Measurements from ENCODE around the gene RNF175. TPM values are rescaled to one million over a fixed set of nuclear protein-coding genes. Genes with fewer than 3 reads are reported as not detected.

The RNF175 gene
- total RNA-seq, 1 experiment from 2014 or later, result 5.4 TPM

- POLR2A ChIA-PET, result no interaction called here
- no peak for DNase-seq (ENCODE audit: low spot score)
- Mint-ChIP-seq H3K27me3 (ENCODE audit: low read depth) (no peaks in the 10 kb centered on the region), H3K36me3 (no peaks in the 10 kb centered on the region), H3K27ac (no peak overlapping the region), H3K9me3 (no peaks in the 10 kb centered on the region), H3K4me1 (no peaks in the 10 kb centered on the region), H3K4me3 (no peak overlapping the region)
- no peak for TF ChIP-seq FOXP1 (CRISPR knock-in tag; IDR thresholded peaks at IDR 0.05; ENCODE audit: borderline replicate concordance)
- ATAC-seq, result no peak
- CTCF ChIA-PET, result no interaction called here
Observed at GRCh38 chr4:153725136-153725830, 34.5 kb downstream of the RNF175 start.

- no peaks in the 10 kb centered on the region for H3K9me3 Mint-ChIP-seq
- TF ChIP-seq, protein P1, sequence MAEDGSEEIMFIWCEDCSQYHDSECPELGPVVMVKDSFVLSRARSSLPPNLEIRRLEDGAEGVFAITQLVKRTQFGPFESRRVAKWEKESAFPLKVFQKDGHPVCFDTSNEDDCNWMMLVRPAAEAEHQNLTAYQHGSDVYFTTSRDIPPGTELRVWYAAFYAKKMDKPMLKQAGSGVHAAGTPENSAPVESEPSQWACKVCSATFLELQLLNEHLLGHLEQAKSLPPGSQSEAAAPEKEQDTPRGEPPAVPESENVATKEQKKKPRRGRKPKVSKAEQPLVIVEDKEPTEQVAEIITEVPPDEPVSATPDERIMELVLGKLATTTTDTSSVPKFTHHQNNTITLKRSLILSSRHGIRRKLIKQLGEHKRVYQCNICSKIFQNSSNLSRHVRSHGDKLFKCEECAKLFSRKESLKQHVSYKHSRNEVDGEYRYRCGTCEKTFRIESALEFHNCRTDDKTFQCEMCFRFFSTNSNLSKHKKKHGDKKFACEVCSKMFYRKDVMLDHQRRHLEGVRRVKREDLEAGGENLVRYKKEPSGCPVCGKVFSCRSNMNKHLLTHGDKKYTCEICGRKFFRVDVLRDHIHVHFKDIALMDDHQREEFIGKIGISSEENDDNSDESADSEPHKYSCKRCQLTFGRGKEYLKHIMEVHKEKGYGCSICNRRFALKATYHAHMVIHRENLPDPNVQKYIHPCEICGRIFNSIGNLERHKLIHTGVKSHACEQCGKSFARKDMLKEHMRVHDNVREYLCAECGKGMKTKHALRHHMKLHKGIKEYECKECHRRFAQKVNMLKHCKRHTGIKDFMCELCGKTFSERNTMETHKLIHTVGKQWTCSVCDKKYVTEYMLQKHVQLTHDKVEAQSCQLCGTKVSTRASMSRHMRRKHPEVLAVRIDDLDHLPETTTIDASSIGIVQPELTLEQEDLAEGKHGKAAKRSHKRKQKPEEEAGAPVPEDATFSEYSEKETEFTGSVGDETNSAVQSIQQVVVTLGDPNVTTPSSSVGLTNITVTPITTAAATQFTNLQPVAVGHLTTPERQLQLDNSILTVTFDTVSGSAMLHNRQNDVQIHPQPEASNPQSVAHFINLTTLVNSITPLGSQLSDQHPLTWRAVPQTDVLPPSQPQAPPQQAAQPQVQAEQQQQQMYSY (CRISPR knock-in tag; IDR thresholded peaks at IDR 0.05), result no peak
- ATAC-seq (no peak), DNase-seq (ENCODE audit: low spot score) (no peak)
- ChIA-PET POLR2A (no interaction called here), CTCF (no interaction called here)
- H3K27me3 Mint-ChIP-seq (ENCODE audit: low read depth), result no peaks in the 10 kb centered on the region
- no peak overlapping the region for H3K27ac Mint-ChIP-seq
- no peaks in the 10 kb centered on the region for H3K4me1 Mint-ChIP-seq
- no peak overlapping the region for H3K4me3 Mint-ChIP-seq
- H3K36me3 Mint-ChIP-seq, result no peaks in the 10 kb centered on the region
Observed at GRCh38 chr4:153724606-153725005, 35.2 kb downstream of the RNF175 start.

- DNase-seq (ENCODE audit: low spot score) (no peak), ATAC-seq (no peak)
- CTCF ChIA-PET, result interaction anchor here (1.6 kb wide), 1 partner anchor 28 kb away, joined by 5 read pairs; no protein-coding TSS in a partner anchor
- H3K36me3 Mint-ChIP-seq, result peaks cover 4% of the 10 kb centered on the region
- H3K4me1 Mint-ChIP-seq, result no peaks in the 10 kb centered on the region
- H3K27me3 Mint-ChIP-seq (ENCODE audit: low read depth), result no peaks in the 10 kb centered on the region
- POLR2A ChIA-PET, result no interaction called here
- no peak overlapping the region for H3K27ac Mint-ChIP-seq
- TF ChIP-seq GTF2I (CRISPR knock-in tag; conservative IDR thresholded peaks at IDR 0.05), result no peak
- TF ChIP-seq ATF2 (CRISPR knock-in tag; IDR thresholded peaks at IDR 0.05; ENCODE audit: borderline replicate concordance, low read depth), result no peak
- TF ChIP-seq, protein P2, sequence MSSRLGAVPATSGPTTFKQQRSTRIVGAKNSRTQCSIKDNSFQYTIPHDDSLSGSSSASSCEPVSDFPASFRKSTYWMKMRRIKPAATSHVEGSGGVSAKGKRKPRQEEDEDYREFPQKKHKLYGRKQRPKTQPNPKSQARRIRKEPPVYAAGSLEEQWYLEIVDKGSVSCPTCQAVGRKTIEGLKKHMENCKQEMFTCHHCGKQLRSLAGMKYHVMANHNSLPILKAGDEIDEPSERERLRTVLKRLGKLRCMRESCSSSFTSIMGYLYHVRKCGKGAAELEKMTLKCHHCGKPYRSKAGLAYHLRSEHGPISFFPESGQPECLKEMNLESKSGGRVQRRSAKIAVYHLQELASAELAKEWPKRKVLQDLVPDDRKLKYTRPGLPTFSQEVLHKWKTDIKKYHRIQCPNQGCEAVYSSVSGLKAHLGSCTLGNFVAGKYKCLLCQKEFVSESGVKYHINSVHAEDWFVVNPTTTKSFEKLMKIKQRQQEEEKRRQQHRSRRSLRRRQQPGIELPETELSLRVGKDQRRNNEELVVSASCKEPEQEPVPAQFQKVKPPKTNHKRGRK (CRISPR knock-in tag; IDR thresholded peaks at IDR 0.05; ENCODE audit: borderline replicate concordance), result no peak
- no peak for TF ChIP-seq NR3C1 (CRISPR knock-in tag; conservative IDR thresholded peaks at IDR 0.05; ENCODE audit: low read depth)
- no peak for TF ChIP-seq GABPB1 (CRISPR knock-in tag; IDR thresholded peaks at IDR 0.05)
- TF ChIP-seq TEAD4 (CRISPR knock-in tag; IDR thresholded peaks at IDR 0.05), result no peak
- no peak for TF ChIP-seq IRF2 (CRISPR knock-in tag; IDR thresholded peaks at IDR 0.05; ENCODE audit: borderline replicate concordance, low read depth)
- TF ChIP-seq SMAD4 (CRISPR knock-in tag; IDR thresholded peaks at IDR 0.05), result no peak
- TF ChIP-seq ERG (CRISPR knock-in tag; IDR thresholded peaks at IDR 0.05), result no peak
- TF ChIP-seq ZNF671 (CRISPR knock-in tag; IDR thresholded peaks at IDR 0.05), result no peak
- TF ChIP-seq FOXJ3 (CRISPR knock-in tag; IDR thresholded peaks at IDR 0.05; ENCODE audit: borderline replicate concordance), result no peak
- TF ChIP-seq E2F1 (CRISPR knock-in tag; IDR thresholded peaks at IDR 0.05), result no peak
- TF ChIP-seq, protein P3, sequence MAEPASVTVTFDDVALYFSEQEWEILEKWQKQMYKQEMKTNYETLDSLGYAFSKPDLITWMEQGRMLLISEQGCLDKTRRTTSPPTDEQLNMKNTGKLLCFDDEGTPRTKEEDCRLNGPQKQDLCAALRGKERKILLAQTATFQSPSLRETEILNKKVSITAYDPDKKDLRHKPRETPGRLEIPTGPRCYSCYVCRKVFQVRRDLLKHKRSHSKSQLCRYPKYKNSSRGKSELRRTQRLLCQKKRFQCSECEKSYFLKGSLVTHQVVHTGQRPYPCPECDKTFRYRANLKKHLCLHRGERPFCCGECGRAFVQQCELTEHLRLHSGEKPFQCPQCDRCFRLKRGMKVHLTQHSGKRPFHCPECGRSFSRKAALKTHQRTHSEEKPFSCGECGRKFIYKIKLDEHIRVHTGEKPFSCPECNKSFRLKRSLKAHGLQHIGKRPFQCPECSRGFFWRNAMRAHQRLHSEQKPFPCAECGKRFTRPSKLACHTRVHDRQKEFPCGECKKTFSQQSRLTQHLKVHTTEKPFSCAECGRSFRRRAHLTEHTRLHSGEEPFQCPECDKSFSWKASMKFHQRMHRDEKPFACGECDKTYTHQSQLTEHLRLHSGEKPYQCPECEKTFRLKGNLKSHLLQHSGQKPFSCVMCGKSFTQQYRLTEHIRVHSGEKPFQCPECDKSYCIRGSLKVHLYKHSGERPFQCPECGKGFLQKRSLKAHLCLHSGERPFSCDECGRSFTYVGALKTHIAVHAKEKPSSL (CRISPR knock-in tag; conservative IDR thresholded peaks at IDR 0.05), result no peak
- no peak for TF ChIP-seq NFYB (CRISPR knock-in tag; conservative IDR thresholded peaks at IDR 0.05; ENCODE audit: low read depth)
- no peak overlapping the region for H3K4me3 Mint-ChIP-seq
- peaks cover 4% of the 10 kb centered on the region; the same call in 1 of the 2 replicates for H3K9me3 Mint-ChIP-seq
Observed at GRCh38 chr4:153722036-153722435, 37.8 kb downstream of the RNF175 start.
